ENCODE results near the gene DNAH9. TPM values are rescaled to one million over a fixed set of nuclear protein-coding genes. Genes with fewer than 3 reads are reported as not detected.

Gene DNAH9
- total and polyA plus RNA-seq, 2 donors (not counting 1 experiment from before 2014, with no cell fraction given): not detected

DNA sequence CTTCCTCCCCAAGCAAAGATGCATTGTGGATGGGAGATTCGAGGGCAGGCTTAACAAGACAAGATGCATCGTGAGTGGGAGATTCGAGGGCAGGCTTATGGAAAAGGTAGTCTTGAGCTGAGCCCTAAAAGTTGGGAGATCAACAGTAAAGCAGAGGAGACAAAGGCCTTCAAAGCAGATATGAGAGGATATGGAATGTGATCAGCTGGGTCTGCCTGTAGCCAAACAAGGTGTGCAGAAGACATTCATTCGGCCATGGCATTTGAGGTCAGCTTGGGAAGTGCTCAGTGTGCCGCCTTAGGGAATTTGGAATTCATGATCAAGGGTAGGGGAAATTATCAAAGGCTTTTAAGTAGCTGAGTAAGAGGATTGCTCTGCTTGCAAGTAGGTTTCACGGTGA is 39.5 kb downstream of the DNAH9 start:
- DNase-seq (no peak), ATAC-seq (ENCODE audit: low read depth) (no peak)
- no peak for TF ChIP-seq EZH2 (IDR thresholded peaks at IDR 0.05; ENCODE audit: borderline replicate concordance, insufficient read depth, low read depth, low read length, poor library complexity, severe bottlenecking)
- TF ChIP-seq, protein P1, sequence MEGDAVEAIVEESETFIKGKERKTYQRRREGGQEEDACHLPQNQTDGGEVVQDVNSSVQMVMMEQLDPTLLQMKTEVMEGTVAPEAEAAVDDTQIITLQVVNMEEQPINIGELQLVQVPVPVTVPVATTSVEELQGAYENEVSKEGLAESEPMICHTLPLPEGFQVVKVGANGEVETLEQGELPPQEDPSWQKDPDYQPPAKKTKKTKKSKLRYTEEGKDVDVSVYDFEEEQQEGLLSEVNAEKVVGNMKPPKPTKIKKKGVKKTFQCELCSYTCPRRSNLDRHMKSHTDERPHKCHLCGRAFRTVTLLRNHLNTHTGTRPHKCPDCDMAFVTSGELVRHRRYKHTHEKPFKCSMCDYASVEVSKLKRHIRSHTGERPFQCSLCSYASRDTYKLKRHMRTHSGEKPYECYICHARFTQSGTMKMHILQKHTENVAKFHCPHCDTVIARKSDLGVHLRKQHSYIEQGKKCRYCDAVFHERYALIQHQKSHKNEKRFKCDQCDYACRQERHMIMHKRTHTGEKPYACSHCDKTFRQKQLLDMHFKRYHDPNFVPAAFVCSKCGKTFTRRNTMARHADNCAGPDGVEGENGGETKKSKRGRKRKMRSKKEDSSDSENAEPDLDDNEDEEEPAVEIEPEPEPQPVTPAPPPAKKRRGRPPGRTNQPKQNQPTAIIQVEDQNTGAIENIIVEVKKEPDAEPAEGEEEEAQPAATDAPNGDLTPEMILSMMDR (IDR thresholded peaks at IDR 0.05): no peak
- Mint-ChIP-seq H3K9me3 (ENCODE audit: insufficient read depth) (peaks cover 7% of the 10 kb centered on the region), H3K27me3 (no peaks in the 10 kb centered on the region), H3K4me3 (no peak overlapping the region), H3K4me1 (no peaks in the 10 kb centered on the region), H3K27ac (no peak overlapping the region)
- Histone ChIP-seq H3K27me3 (replicated peaks in 1 of 4; ENCODE audit: control extremely low read depth in 1 of 4, control insufficient read depth in 3 of 4, insufficient read depth in 4 of 4, low read length in 3 of 4) (no peaks in the 10 kb centered on the region), H3K9me3 (ENCODE audit: control extremely low read depth in 1 of 3, control insufficient read depth in 2 of 3, insufficient read depth in 1 of 3, low read length in 2 of 3) (peaks cover 0 to 14% (median 2%) of the 10 kb centered on the region in 3 donors), H3K4me1 (ENCODE audit: control insufficient read depth in 2 of 2, insufficient read depth in 2 of 2, low read length in 2 of 2) (no peaks in the 10 kb centered on the region), H2AFZ (ENCODE audit: insufficient read depth, low read depth, low read length, poor library complexity, severe bottlenecking) (no peak overlapping the region), H3K27ac (ENCODE audit: low read length in 2 of 2) (no peak overlapping the region), H3K4me2 (replicated peaks; ENCODE audit: low read depth, low read length, poor library complexity, severe bottlenecking) (no peak overlapping the region), H3K4me3 (ENCODE audit: control extremely low read depth in 1 of 5, extremely low read depth in 1 of 5, insufficient read depth in 1 of 5, low read depth in 2 of 5, low read length in 4 of 5) (no peak overlapping the region), H3K9ac (ENCODE audit: low read length) (no peak overlapping the region), H4K20me1 (ENCODE audit: control insufficient read depth, insufficient read depth, low read length, poor library complexity, severe bottlenecking) (no peaks in the 10 kb centered on the region), H3K79me2 (ENCODE audit: control insufficient read depth, insufficient read depth, low read length) (no peaks in the 10 kb centered on the region), H3K36me3 (replicated peaks in 1 of 2; ENCODE audit: control extremely low read depth in 1 of 2, control insufficient read depth in 1 of 2, extremely low read depth in 1 of 2, insufficient read depth in 2 of 2, low read length in 1 of 2) (no peaks in the 10 kb centered on the region)
- 97% methylated on average over 5 of the region's 6 CpGs for WGBS (ENCODE audit: insufficient coverage)
- ChIA-PET POLR2A (no interaction called here), CTCF (no interaction called here)
- intact Hi-C loops (cut with micrococcal nuclease): no loop called here

DNA sequence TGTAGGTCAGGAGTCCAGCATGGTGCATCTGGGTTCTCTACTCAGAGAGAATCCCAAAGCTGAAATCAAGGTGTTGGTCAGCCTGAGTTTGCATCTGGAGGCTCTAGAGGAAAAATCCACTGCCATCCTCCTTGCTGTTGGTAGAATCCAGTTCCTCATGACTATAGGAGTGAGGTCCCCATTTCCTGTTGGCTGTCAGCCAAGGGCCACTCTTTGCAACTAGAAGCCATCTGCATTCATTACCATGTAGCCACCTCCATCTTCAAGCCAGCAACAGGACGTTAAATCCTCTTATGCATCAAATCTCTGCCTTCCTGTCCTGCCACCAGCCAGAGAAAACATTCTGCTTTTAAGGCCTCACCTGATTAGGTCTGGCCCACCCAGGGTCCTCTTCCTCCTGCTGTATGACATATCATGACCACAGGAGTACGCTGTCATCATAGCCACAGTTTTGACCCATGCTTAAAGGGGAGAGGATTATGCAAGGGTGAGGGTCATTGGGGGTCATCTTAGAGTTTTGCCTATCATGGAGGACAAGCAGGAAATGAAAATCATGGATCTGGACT is 40.5 kb downstream of the DNAH9 start:
- H3K4me1 Mint-ChIP-seq: no peaks in the 10 kb centered on the region
- POLR2A ChIA-PET: no interaction called here
- no peaks in the 10 kb centered on the region for H4K20me1 ChIP-seq (ENCODE audit: control insufficient read depth, insufficient read depth, low read length, poor library complexity, severe bottlenecking)
- CTCF ChIA-PET: no interaction called here
- no peaks in the 10 kb centered on the region for H3K27me3 ChIP-seq (replicated peaks in 1 of 4; ENCODE audit: control extremely low read depth in 1 of 4, control insufficient read depth in 3 of 4, insufficient read depth in 4 of 4, low read length in 3 of 4)
- no peaks in the 10 kb centered on the region for H3K36me3 ChIP-seq (replicated peaks in 1 of 2; ENCODE audit: control extremely low read depth in 1 of 2, control insufficient read depth in 1 of 2, extremely low read depth in 1 of 2, insufficient read depth in 2 of 2, low read length in 1 of 2)
- H3K4me3 ChIP-seq (ENCODE audit: control extremely low read depth in 1 of 5, extremely low read depth in 1 of 5, insufficient read depth in 1 of 5, low read depth in 2 of 5, low read length in 4 of 5): no peak overlapping the region
- H3K27ac ChIP-seq (ENCODE audit: low read length in 2 of 2): no peak overlapping the region
- 50% methylated on average over 1 of the region's 2 CpGs for WGBS (ENCODE audit: insufficient coverage)
- H3K27ac Mint-ChIP-seq: no peak overlapping the region
- TF ChIP-seq EZH2 (IDR thresholded peaks at IDR 0.05; ENCODE audit: borderline replicate concordance, insufficient read depth, low read depth, low read length, poor library complexity, severe bottlenecking): no peak
- TF ChIP-seq, protein P1 (IDR thresholded peaks at IDR 0.05): no peak
- no peaks in the 10 kb centered on the region for H3K27me3 Mint-ChIP-seq
- no peak overlapping the region for H3K4me3 Mint-ChIP-seq
- H3K4me2 ChIP-seq (replicated peaks; ENCODE audit: low read depth, low read length, poor library complexity, severe bottlenecking): no peak overlapping the region
- H2AFZ ChIP-seq (ENCODE audit: insufficient read depth, low read depth, low read length, poor library complexity, severe bottlenecking): no peak overlapping the region
- no peak for DNase-seq
- intact Hi-C loops (cut with micrococcal nuclease): no loop called here
- no peak for ATAC-seq (ENCODE audit: low read depth)
- peaks cover 0 to 14% (median 2%) of the 10 kb centered on the region in 3 donors for H3K9me3 ChIP-seq (ENCODE audit: control extremely low read depth in 1 of 3, control insufficient read depth in 2 of 3, insufficient read depth in 1 of 3, low read length in 2 of 3)
- no peaks in the 10 kb centered on the region for H3K79me2 ChIP-seq (ENCODE audit: control insufficient read depth, insufficient read depth, low read length)
- H3K9ac ChIP-seq (ENCODE audit: low read length): no peak overlapping the region
- peaks cover 3% of the 10 kb centered on the region for H3K9me3 Mint-ChIP-seq (ENCODE audit: insufficient read depth)
- no peaks in the 10 kb centered on the region for H3K4me1 ChIP-seq (ENCODE audit: control insufficient read depth in 2 of 2, insufficient read depth in 2 of 2, low read length in 2 of 2)
